RWPE1 (cell line): ENCODE measurements around the gene MBLAC2.

Experiments used
- CTCF ChIA-PET: fragments of 350-600 bp; sonication (Branson Sonifier 250); formaldehyde crosslinking; extraction: SDS; loops from one replicate; lab custom pipeline; 2021; lab: Yijun Ruan, JAX
- POLR2A ChIA-PET: fragments of 400-600 bp; formaldehyde crosslinking; extraction: SDS; loops from one replicate; lab custom pipeline; 2020; ENCODE audit warnings: antibody characterized with exemption; ENCODE audit not compliant: low non-redundant PET; lab: Yijun Ruan, JAX
- DNase-seq: peaks from one replicate; pipeline ENCODE4 v3.0.0; 2012; ENCODE audit warnings: low spot score
- H3K27ac ChIP-seq: fragments of 450-650 bp; 2 replicates; pipeline ENCODE4 v1.5.1; 2017
- CTCF ChIP-seq: fragments of 450-650 bp; conservative IDR thresholded peaks from 2 replicates; pipeline ENCODE4 v1.5.1; 2017; ENCODE audit warnings: low read depth, mild to moderate bottlenecking

MBLAC2 gene

GRCh38 chr5:90410178-90410762 is 64.3 kb downstream of the MBLAC2 start:
- DNase-seq = no peak
- no peak for TF ChIP-seq CTCF
- ChIA-PET CTCF (interaction anchor here (0.5 to 1.1 kb wide), 3 partner anchors 90 to 194 kb away, joined by 3 read pairs; no protein-coding TSS in a partner anchor), POLR2A (interaction anchor here (0.6 to 1.1 kb wide), 6 partner anchors 8 to 120 kb away, joined by 3 to 11 read pairs (median 4); partner anchors contain the start of genes LYSMD3, MBLAC2 and POLR3G)
- peak overlapping the region; percentile 99 for H3K27ac ChIP-seq

- peak; percentile 98 for DNase-seq
- H3K27ac ChIP-seq = peak within 1 kb of the TSS; percentile 99
- ChIA-PET POLR2A (interaction anchor here (0.6 to 1.1 kb wide), 5 partner anchors 9 to 120 kb away, joined by 3 to 11 read pairs (median 4); partner anchors contain the start of genes LYSMD3, MBLAC2 and POLR3G), CTCF (interaction anchor here (0.5 to 1.1 kb wide), 5 partner anchors 91 to 817 kb away, joined by 3 to 5 read pairs (median 3); no protein-coding TSS in a partner anchor)
- no peak for TF ChIP-seq CTCF
Observed at GRCh38 chr5:90409318-90410177, 65.0 kb downstream of the MBLAC2 start, which contains the start of gene CETN3. TSS of gene CETN3 (minus strand) at chr5:90409756. CDS start at chr5:90409661, 95 bp downstream.

GRCh38 chr5:90408571-90409317 is 65.8 kb downstream of the MBLAC2 start:
- ChIA-PET POLR2A (interaction anchor here (1.0 kb wide), 1 partner anchor 66 kb away, joined by 11 read pairs; the partner anchor contains the start of genes MBLAC2 and POLR3G), CTCF (interaction anchor here (0.6 kb wide), 1 partner anchor 818 kb away, joined by 4 read pairs; no protein-coding TSS in a partner anchor)
- DNase-seq = no peak
- H3K27ac ChIP-seq = peak overlapping the region; percentile 99
- TF ChIP-seq CTCF = no peak
